Endometrial microvascular endothelial cells (primary cell): ENCODE measurements around the gene ARMC9. TPM values are rescaled to one million over a fixed set of nuclear protein-coding genes. Genes with fewer than 3 reads are reported as not detected.
"Not testable (repeated sequence)": the region's sequence is repeated elsewhere in the genome, so short reads cannot be mapped to it uniquely, and the experiment has no call there.

Source experiments
- in situ Hi-C: cut with HindIII; loops from 2 replicates; pipeline ENCODE4 v1.10.0; 2017; ENCODE audit warnings: low sequenced_read_pairs, low pct_unique_long_range_greater_than_20kb; ENCODE audit errors: inconsistent ontology term
- total RNA-seq: library from RNA; depleted of rRNA; stranded (reverse); fragments of >200 nt; gene quantifications from one replicate; pipeline ENCODE4 v1.2.3, GENCODE V29; 2015; ENCODE audit errors: inconsistent ontology term

ARMC9 gene
- total RNA-seq, 1 donor from 2014 or later: 76.7 TPM

DNA sequence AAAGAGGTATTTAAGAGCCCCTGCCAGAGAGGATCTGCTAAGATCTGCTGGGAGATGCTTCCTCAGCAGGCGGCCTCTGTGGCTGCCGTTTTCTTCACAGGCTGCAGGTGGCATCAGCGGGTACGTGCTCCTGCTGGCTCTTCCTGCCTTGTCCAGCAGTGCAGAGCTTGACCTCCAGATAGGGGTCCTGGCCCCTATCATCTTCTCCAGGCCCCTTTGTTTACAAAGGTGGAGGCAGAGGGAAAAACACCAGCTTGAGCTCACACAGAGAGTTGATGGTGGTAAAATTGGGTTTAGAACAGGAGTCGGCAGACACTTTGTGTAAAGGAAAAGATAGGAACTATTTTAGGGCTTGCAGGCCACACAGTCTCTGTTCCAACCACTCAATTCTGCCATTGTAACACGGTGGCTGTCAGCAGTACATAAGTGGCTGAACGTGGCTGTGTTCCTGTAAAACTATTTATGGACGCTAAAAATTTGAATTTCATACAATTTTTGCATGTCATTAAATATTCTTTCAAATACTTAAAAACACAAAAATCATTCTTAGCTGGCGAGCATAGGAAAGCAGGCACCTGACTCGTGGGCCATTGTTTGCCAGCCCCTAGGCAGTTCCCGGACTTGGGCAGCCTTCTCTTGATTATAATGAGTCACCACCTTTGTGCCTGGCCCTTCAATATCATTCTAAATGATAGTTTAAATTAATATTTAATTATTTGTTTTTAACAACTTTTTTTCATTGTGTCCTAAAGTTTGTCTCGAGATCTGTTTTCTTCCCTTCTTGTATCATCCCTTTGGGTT, 98.9 kb downstream of the ARMC9 start:
- in situ Hi-C loops: no loop called here

DNA sequence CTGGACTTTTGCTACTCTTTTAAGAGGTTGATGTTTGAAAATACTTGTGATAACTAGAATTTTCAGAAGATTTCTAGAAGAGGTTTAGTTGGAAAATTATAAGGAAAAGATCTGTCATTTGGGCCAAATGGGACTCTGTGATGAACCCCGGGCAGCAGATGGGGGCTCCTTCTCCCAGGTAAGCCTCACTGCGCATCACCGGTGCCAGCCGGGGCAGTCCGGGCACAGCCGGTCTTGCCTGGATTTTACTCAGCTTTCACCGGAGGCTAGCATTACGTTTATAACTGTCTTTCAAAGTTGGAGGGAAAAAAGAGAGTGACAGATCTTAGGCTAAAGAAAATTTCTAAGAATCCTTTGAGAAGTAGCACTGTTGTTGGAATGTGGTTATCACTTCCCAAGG, 99.7 kb downstream of the ARMC9 start:
- in situ Hi-C loops: no loop called here

DNA sequence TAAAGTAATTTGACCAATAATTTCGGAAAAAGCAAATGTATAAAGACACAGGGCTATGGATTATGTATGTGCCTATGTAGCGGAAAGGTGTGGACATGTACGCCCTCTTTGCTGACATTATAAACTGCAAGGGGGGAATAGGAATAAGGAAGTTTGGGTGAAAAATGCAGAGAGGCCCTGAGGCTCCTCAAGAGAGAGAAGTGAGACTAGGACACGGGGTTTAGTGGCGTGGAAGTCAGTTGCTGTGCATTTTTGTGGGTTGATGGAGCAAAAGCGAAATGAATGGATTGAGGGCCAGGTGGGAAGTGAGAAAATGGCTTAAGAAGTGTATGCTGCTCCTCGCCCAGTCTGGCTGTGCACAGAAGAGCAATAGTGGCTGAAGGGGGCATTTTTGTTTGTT, 100.8 kb downstream of the ARMC9 start:
- in situ Hi-C loops: no loop called here

DNA sequence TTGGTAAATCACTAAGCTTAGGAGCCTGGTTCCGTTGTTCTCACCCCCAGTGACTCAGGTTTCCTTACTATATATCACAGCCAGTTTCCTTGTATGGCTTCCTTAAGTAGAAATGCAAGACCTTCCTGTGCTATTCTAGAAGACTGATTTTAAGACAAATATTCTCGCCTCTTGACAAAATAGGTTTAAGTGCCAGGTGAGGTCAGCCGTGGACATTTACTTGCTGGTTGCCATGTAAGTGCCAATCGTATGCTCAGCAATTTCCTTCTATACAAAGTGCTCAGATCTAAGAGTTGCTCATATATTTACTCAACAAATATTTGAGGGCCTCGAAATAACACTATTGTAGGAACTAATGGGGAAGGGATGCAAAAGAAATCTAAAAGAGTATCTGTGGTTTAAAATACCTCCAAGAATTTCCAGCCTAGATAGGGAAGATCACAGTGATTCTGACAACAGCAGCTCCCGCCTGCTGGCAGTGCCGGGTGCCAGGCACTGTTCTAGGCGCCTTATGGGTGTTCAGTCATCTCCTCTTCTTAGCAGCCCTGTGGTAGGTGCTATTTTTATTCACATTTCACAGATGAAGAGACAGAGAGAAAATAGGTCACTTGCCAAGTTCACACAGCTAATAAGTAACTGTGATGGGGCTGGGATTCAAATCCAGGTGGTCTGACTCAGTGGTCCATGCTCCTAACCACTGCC, 101.7 kb downstream of the ARMC9 start:
- in situ Hi-C loops: no loop called here

DNA sequence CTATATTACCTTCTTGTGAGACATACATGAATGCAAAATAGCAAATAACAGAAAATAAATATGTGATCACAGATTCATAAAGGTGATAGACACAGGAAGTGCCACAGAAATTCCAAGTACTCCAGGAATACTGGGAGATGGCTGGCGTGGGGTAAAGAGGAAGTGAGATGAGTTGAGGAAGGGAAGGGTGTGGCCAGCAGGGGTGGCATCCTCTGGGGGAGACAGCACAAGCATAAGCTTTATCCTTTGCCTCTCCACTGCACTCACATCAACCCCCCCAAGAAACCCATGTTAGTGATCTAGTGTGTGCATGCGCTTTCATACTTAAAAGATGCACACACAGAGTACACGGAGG, 102.3 kb downstream of the ARMC9 start:
- in situ Hi-C loops: no loop called here

DNA sequence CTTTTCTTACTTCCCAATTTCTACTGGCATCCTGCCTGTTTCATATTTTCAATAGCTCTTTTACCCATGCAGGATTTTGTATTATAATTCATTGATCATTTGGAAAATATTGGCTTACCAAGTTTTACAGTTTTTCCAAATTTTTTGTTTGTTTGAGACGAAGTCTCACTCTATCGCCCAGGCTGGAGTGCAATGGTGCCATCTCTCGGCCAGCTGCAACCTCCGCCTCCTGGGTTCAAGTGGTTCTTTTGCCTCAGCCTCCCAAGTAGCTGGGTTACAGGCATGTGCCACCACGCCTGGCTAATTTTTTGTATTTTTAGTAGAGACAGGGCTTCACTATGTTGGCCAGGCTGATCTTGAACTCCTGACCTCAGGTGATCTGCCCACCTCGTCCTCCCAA, 105.8 kb downstream of the ARMC9 start:
- in situ Hi-C loops: not testable (repeated sequence)

DNA sequence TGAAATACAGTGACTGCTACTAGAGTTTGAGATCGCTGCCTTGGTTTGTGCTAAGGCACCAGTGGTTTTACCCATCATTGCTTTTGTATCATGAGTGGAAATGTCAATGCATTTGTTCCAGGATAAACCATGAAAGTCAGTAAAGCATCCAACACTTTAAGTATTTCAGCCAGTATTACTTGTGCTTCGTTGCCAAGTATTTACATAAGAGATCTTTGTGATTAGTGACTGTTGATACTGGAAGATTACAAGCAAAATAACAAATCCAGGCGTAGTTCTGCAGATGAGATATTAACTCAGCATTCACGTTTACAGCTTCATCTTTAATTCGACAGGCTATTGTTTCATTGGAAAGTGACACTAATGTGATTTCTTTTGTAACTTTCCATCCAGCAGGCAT, 106.8 kb downstream of the ARMC9 start:
- in situ Hi-C loops: no loop called here

DNA sequence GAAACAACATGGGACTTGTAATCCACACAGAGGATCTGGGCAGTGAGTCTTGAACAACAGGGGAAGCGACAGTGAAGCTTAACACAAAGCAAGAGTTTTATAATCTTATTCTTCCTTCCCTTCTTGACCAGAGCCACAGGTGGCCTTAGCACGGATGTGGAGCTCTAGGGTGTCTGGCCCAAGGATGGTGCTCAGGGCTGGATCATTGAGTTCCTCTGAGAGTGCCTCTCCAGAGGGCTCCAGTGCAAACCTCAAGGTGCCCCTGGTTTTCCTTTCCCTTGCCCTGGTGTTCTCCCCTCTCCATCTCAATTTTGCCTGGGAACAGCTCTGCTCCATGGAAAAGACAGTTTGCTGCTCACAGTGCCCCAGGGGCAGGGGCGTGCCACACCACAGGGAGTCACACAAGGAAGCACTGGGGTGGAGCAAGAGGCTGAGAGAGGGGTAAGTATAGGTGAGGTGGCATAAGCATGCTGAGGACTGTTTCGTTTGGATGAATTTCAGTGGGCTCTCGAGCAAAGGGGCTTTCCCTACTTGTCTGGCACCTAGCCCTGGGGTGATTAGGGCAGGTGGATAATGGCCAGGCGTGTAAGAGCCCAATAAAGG, 108.5 kb downstream of the ARMC9 start:
- in situ Hi-C loops: no loop called here

DNA sequence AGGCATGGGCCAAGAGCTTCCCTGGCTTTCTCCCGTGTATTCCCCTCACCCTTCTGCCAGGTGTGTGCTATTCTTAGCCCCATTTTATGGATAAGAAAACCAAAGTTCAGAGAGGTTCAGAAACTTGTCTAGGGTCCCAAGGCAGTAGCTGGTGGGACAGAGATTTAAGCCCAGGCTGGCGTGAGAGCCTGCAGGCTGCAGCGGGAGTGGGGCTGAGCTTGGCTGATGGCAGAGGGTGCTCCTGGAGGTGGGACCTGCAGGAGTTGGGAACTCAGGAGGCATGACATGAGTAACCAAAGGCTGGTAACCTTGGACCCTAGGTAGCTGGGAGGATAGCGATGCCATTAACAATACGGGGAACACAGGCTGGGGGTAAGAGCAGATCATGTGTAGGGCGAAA, 109.8 kb downstream of the ARMC9 start:
- in situ Hi-C loops: no loop called here

DNA sequence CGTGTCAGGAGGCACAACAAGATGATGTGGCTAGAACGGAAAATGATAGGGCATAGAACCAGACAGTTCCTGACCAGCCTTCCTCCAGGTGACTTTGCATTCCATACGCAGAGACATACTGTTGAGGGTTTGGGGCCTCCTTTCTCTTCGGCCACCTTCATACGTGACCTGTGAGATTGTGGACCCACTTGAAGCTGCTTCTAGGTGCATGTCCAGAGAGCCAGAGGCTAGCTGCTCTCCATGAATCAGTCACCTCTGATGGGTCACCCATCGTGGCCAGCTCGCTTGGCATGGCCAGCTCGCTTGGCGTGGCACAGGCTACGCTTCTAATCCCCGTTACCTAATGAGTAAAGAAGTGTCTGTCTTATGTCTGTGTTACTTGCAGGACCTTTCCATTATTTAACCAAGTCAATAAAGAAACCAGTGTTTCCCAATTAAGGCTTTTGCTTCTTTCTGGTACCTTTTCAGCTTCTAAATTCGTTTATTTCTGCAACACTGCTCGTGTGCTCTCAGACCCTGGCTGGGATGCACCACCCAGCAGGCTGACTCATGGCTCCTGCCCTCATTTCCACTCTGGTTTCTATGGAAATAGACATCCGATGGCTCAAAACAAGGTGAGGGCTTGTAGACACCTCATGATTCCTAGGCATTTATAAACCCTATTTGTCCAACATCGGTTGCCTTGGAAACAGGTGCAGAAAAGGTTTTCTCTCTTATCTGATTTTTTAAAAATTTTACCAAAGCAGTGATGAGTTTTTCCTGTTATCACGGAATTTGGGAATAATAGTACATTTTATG, 110.4 kb downstream of the ARMC9 start:
- in situ Hi-C loops: no loop called here

DNA sequence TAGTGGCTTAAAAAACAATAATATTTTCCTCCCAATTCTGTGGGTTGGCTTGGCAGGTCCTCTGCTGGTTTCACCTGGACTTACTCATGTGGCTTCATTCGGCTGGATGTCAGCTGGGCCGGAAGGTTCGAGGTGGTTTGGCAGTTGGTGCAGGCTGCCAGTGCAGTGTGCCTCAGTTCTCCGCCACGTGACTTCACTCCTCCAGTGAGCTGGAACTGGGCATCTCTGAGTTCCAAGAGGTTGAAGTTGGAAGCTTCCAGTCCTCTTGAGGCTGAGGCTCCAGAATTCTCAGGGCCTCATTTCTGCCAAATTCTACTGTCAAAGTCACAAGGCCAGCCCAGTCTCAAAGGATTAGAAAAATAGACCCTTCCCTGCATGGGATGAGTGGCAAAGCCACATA, 113.6 kb downstream of the ARMC9 start:
- in situ Hi-C loops: no loop called here

DNA sequence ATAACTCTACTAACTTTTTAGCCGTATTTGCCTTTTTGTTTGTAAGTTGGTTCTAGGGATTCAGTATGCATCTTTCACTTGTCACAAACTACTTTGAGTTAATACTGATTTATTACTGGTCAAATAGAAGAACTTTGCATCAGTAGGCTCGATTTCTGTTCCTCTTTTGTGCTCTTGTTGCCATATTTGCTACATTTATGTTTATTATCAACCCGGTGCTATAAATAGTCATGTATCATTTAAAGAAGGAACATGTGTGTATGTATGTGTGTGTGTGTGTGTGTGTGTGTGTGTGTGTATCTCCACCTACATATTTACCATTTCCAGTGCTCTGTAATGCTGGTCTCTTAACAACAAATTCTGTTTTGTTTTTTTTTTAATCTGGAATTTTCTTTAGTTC, 117.5 kb downstream of the ARMC9 start:
- in situ Hi-C loops: no loop called here

DNA sequence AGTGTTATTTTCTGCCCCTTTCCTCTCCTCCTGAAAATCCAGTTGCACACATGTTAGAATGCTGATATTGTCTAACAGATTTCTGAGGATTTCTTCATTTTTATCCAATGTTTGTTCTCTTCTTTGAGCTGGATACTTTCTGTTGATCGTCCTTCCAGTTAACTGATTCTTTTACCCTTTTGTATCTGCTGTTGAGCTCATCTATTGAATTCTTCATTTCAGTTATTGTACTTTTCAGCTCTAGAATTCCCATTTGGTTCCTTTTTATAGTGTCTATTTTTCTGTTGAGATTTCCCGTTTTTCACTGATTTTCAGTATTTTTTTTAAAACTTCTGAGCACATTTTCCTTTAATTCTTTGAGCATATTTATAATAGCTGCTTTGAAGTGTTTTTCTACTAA, 119.1 kb downstream of the ARMC9 start:
- in situ Hi-C loops: no loop called here

DNA sequence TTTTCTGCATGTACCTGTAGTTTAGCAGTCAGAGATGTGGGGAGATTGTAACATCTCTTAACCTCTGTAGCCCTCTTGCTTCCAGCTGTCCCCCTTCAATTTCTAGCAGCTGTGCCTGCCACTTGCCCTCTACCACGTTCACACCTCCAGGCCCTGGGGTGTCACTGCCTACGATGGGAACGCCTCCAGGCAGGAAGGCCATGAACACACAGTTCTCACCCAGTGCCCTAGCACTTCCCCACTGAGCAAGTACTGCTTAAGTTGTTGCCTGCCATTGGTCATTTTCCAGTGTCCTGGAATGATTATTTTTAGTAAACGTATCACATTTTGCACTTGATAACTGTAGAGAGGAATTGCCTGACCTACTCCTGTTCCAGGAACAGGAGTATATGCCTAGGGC, 120.0 kb downstream of the ARMC9 start:
- in situ Hi-C loops: no loop called here

DNA sequence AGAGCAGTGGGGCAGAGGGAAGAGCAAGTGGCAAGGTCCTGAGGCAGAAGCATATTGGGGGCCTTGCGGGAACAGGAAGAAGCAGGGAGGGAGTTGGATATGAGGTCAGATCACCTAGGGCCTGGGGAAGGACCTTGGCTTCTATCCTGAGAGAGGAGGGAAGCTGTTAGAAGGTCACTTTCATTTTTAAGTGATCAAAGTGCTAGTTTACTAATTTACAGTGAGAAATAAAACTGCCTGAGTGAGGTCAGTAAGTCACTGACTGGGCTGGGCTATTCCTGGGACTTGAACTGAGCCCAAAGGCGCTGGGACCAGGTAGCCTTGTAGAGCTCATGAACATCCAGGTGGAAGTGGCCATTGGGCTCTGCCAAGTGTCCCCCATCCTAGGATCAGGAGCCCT, 120.5 kb downstream of the ARMC9 start:
- in situ Hi-C loops: no loop called here

DNA sequence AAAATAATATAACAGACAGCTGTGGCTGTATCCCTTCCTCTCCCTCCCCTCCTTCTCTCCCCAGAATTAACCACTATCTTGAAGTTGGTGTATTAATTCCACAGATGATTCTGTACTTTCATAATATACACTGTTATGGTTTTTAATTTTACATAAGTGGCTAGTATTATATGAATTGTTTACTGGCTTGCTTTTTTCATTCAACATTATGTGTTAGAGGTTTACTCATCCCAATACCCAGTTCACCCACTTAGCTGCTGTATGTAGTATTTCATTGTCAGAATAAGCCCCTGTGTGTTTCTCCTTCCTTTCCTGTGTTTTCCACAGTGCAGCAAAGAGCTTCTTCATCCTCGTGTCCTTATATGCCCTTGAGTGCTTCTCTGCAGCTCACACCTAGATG, 121.4 kb downstream of the ARMC9 start:
- in situ Hi-C loops: no loop called here

DNA sequence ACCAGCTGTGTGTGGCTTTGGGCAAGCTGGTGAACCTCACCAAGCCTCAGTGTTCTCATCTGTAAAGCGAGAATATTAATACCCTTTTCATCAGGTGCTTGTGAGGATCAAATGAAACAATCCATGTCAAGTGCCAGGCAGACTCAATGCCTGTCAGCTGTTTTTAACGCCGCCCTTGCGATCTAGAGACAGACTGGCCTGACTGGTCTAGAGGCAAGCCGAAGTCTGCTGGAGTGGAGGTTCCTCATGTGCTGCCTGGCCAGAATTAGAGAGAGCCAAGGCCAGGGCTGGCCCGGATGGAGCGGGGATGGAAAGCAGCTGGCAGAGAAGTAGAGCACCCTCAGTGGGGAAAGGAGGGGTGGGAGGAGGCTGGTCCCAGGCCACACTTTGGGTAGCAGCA, 122.6 kb downstream of the ARMC9 start:
- in situ Hi-C loops: no loop called here

DNA sequence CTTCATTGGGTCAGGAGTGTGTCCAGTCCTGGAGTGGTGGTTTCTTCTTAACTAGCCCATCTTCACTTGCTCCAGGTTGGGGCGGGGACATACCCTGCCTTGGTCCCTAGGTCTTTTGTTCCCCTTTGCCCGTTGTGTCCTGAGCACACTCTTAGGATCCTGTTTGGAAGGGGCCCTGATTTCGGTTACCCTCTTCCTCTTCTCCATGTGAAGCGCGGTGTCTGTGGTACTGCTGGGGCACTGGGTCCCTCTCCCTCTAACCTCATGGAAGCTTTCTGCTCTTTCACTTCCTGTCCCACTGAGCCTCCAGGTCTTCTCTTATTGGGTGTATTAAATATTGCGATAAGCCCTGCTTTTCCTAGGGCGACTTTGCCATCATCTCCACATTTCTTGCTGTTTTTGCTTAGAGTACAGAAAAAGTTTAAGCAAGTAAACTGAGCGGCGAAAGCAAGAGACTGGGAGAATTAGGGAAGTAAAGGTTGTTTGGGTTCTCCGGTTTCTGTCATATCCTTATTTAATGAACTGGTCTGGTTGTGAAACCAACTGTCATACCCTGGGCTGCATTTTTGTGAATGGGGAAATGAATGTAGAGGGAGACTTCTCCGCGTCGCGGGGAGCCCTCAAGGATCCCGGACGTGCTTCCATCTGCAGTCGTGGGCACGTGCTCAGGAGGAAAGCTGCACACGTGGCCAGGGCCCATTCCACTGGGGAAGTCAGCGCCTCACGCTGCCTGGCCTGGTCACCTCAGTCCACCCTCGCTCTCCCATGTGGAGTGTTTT, 123.3 kb downstream of the ARMC9 start:
- in situ Hi-C loops: no loop called here

DNA sequence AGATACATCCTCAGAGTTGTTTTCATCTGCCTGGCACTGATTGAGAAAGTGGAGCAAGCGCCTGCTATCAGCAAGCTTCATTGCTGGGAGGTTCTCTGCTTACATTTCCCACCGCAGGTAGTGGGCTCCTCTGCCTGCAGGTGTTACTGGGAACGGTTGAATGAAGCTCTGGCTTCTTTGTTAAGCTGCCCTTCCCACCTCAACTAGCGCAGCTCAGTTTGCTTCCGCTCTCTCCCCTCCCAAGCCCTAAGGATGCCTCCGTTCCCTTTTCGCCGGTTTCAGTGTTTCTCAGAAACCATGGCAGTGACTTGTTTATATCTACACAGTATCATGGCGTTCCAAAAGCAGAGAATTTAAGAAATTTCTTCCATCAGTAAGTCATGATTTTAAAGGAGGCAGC, 124.9 kb downstream of the ARMC9 start:
- in situ Hi-C loops: no loop called here
